GM19035 (cell line): Measurements from ENCODE around the gene CDH13.

Experiments used
- ATAC-seq: cut with Tn5 transposase; IDR thresholded peaks from one replicate; pipeline ENCODE4 v1.9.1; 2021; ENCODE audit not compliant: unreplicated experiment

Gene CDH13

GRCh38 chr16:83727018-83727417 is 1100.2 kb downstream of the CDH13 start:
- no peak for ATAC-seq

GRCh38 chr16:83727751-83728352 is 1101.1 kb downstream of the CDH13 start:
- ATAC-seq: no peak

- no peak for ATAC-seq
Observed at GRCh38 chr16:83728492-83728891, 1101.7 kb downstream of the CDH13 start.

- no peak for ATAC-seq
Observed at GRCh38 chr16:83730812-83731211, 1104.0 kb downstream of the CDH13 start.

- ATAC-seq: no peak
Observed at GRCh38 chr16:83732536-83732935, 1105.8 kb downstream of the CDH13 start.

- no peak for ATAC-seq
Observed at GRCh38 chr16:83733301-83733700, 1106.5 kb downstream of the CDH13 start.

GRCh38 chr16:83734136-83734535 is 1107.4 kb downstream of the CDH13 start:
- ATAC-seq: no peak

- no peak for ATAC-seq
Observed at GRCh38 chr16:83737729-83738354, 1111.1 kb downstream of the CDH13 start.

- no peak for ATAC-seq
Observed at GRCh38 chr16:83738923-83739503, 1112.2 kb downstream of the CDH13 start.

- no peak for ATAC-seq
Observed at GRCh38 chr16:83742124-83742899, 1115.5 kb downstream of the CDH13 start.

- ATAC-seq: no peak
Observed at GRCh38 chr16:83743241-83743640, 1116.5 kb downstream of the CDH13 start.

GRCh38 chr16:83743720-83744119 is 1117.0 kb downstream of the CDH13 start:
- ATAC-seq: no peak

GRCh38 chr16:83744441-83744981 is 1117.7 kb downstream of the CDH13 start:
- ATAC-seq: no peak

- ATAC-seq: no peak
Observed at GRCh38 chr16:83746611-83747010, 1119.8 kb downstream of the CDH13 start.

GRCh38 chr16:83747936-83748335 is 1121.2 kb downstream of the CDH13 start:
- no peak for ATAC-seq

- ATAC-seq: no peak
Observed at GRCh38 chr16:83755391-83755790, 1128.6 kb downstream of the CDH13 start.

- no peak for ATAC-seq
Observed at GRCh38 chr16:83762141-83762991, 1135.6 kb downstream of the CDH13 start.

GRCh38 chr16:83762992-83763358 is 1136.2 kb downstream of the CDH13 start:
- ATAC-seq: no peak

- no peak for ATAC-seq
Observed at GRCh38 chr16:83768986-83769385, 1142.2 kb downstream of the CDH13 start.

- ATAC-seq: no peak
Observed at GRCh38 chr16:83769397-83770008, 1142.7 kb downstream of the CDH13 start.
